GM12865 (cell line): Measurements from ENCODE around the gene TCAP.

Source experiments
- DNase-seq: peaks from one replicate; pipeline ENCODE4 v3.0.0; 2010; ENCODE audit warnings: low read depth
- H3K4me3 ChIP-seq: 2 replicates; pipeline ENCODE4 v1.5.1; 2011; ENCODE audit warnings: mild to moderate bottlenecking, low read depth, low read length, control low read depth
- TF ChIP-seq, protein P1 (sequence below): IDR thresholded peaks from 2 replicates; pipeline ENCODE4 v1.5.1; 2011; ENCODE audit warnings: low read length, control low read depth, low read depth, inconsistent platforms; ENCODE audit not compliant: insufficient read depth; ENCODE audit errors: missing control alignments

TCAP gene

GRCh38 chr17:39666601-39667261 lies 1.6 kb downstream of the TCAP start:
- TF ChIP-seq, protein P1, sequence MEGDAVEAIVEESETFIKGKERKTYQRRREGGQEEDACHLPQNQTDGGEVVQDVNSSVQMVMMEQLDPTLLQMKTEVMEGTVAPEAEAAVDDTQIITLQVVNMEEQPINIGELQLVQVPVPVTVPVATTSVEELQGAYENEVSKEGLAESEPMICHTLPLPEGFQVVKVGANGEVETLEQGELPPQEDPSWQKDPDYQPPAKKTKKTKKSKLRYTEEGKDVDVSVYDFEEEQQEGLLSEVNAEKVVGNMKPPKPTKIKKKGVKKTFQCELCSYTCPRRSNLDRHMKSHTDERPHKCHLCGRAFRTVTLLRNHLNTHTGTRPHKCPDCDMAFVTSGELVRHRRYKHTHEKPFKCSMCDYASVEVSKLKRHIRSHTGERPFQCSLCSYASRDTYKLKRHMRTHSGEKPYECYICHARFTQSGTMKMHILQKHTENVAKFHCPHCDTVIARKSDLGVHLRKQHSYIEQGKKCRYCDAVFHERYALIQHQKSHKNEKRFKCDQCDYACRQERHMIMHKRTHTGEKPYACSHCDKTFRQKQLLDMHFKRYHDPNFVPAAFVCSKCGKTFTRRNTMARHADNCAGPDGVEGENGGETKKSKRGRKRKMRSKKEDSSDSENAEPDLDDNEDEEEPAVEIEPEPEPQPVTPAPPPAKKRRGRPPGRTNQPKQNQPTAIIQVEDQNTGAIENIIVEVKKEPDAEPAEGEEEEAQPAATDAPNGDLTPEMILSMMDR: no peak
- H3K4me3 ChIP-seq: no peak overlapping the region
- no peak for DNase-seq

GRCh38 chr17:39667262-39667944 lies 2.3 kb downstream of the TCAP start:
- no peak overlapping the region for H3K4me3 ChIP-seq
- no peak for DNase-seq
- TF ChIP-seq, protein P1: no peak

DNA sequence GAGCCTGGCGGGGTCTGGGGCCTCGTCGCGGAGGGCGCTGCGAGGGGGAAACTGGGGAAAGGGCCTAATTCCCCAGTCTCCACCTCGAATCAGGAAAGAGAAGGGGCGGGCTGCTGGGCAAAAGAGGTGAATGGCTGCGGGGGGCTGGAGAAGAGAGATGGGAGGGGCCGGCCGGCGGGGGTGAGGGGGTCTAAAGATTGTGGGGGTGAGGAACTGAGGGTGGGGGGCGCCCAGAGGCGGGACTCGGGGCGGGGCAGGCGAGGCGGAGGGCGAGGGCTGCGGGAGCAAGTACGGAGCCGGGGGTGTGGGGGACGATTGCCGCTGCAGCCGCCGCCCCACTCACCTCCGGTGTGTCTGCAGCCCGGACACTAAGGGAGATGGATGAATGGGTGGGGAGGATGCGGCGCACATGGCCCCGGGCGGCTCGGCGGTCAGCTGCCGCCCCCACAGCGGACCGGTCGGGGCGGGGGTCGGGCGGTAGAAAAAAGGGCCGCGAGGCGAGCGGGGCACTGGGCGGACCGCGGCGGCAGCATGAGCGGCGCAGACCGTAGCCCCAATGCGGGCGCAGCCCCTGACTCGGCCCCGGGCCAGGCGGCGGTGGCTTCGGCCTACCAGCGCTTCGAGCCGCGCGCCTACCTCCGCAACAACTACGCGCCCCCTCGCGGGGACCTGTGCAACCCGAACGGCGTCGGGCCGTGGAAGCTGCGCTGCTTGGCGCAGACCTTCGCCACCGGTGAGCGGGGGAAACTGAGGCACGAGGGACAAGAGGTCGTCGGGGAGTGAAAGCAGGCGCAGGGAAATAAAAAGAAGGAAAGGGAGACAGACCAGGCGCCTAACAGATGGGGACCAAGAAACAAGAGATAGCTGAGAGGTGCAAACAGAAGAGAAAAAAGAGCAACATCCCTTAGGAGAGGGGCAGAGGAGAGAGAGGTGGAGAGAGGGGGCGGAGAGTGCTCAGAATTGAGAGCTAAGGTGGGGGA lies 3.1 kb downstream of the TCAP start, which contains the start of gene PNMT:
PNMT (plus strand) TSS at position 509 of the 980 bp plus-strand sequence; CDS start at position 532, 23 bp downstream.
- TF ChIP-seq, protein P1: peak; percentile 61

GRCh38 chr17:39669897-39670735 lies 5.0 kb downstream of the TCAP start:
- TF ChIP-seq, protein P1: no peak
- no peak overlapping the region for H3K4me3 ChIP-seq
- DNase-seq: no peak

More for the DNA sequence above, 3.1 kb downstream of the TCAP start, which contains the start of gene PNMT:
- peak; percentile 68 for DNase-seq
- peak within 1 kb of the TSS; percentile 25 for H3K4me3 ChIP-seq

GRCh38 chr17:39670746-39671145 lies 5.6 kb downstream of the TCAP start:
- TF ChIP-seq, protein P1: no peak
- no peak for DNase-seq
- H3K4me3 ChIP-seq: no peak overlapping the region
